HG02885 (cell line): Measurements from ENCODE around the gene PALM.

ENCODE experiments used
- ATAC-seq: cut with Tn5 transposase; IDR thresholded peaks from one replicate; pipeline ENCODE4 v1.9.1; 2021; ENCODE audit warnings: mild to moderate bottlenecking; ENCODE audit not compliant: unreplicated experiment, poor library complexity

PALM gene

DNA sequence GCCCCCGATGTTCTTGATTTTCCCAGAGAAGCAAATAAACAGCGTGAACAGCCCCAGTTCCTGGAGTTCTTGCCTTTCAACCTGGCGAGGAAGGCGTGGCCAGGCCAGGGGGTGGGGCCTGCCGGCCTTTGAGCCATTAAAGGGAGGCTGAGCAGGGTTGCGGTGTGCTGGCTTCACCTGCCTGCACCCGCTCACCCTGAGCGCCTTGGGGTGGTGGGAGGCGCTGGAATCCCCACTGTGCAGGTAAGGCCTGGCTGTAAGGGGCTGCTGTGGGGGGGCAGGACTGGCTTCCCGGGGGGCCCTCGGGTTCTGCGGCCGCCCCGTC, 39.5 kb downstream of the PALM start:
- no peak for ATAC-seq

DNA sequence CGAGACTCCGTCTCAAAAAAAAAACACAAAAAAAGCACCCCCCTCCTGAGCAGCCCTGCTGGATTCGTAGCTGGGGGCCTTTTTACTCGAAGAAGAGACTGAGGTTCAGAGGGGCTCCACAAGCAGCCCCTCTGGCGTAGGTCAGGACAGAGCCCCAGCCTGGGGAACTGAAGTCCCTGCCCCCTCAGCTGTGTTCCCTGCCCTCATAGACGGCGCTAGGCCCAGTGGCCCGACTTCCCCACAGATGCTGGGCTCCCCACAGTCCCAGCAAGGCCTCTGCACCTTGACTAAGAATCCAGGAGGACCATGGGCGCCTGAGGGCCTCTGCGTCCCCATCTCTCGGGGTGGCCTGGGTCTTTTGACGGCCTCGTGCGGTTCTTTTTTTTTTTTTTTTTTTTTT, 41.1 kb downstream of the PALM start:
- no peak for ATAC-seq

DNA sequence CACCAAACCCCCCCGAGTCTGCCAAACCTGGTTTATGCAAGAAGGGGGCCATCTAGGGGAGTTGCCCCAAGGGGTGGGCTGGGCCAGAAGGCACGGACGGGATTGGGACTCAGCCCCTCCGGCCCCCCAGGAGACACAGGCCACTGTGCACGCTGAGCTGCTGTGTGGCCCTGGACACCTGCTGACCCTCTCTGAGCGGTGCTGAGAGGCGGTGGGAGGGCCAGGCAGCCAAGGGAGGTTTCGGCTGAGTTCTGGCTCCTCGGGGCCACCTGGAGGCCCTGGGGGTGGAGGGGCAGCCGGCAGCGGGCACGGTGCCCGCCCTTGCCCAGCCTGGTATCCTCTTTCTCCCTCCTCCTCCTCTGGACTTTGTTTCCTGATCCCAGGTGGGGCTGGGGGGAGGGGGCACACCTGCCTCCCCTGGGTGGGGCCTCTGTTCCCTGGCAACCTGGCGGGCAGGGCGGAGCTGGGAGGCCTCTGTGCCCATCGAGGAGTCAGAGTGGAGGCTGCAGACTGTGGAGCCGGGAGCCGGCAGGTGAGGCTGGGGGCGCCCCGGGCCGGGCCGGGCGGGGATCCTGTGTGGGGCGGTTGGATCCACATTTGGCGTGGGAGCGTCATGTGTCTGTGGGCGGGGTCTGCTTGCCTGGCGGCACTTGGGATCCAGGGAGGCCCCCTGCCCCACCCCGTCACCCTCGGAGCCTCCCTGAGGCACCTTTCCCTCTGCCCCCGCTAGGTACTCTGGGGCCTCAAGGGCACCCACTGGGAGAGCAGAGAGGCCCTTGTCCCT, 42.1 kb downstream of the PALM start, which contains the start of gene MISP:
MISP (plus strand) TSS at position 473 of the 784 bp plus-strand sequence. CDS start 5,835 bp downstream, outside the sequence.
- no peak for ATAC-seq

DNA sequence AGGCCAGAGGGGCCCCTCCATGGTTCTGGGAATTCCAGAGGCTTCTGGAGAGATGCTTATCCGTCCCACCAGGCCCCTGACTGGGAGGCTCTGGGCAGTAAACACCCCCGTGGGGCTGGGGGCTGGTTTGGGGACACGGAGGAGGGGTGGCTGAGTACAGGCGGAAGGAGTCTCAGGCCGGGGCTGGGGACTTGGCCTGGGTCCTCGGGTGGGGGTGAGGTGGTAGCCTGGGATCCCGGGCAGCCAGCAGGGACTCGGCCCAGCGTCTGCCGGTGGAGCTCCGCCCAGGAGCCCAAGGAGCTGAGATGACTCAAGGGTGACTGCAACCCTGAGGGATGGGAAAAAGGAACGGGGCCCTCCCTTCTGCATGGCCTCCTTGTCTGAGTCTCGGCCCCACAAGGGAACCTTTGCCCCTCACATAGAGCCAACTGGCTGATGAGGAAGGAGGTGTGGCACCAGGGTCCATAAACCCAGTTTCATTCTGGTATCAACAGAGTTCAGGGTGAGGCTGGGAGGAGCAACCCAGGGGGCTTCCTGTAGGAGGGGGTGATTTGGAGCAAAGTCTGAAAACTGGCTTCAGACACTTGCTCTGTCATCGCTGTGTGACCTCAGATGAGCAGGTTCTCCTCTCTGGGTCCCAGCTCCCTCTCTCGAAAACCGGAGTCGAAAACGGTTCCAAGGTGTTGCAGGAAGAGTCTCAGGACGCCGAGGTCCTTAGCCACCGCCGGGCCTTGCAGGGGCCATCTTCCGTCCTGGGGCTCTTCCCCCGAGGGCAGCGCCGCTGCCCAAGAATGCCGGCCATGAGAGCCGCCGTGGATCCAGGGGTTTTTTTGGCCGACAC, 43.0 kb downstream of the PALM start:
- no peak for ATAC-seq

DNA sequence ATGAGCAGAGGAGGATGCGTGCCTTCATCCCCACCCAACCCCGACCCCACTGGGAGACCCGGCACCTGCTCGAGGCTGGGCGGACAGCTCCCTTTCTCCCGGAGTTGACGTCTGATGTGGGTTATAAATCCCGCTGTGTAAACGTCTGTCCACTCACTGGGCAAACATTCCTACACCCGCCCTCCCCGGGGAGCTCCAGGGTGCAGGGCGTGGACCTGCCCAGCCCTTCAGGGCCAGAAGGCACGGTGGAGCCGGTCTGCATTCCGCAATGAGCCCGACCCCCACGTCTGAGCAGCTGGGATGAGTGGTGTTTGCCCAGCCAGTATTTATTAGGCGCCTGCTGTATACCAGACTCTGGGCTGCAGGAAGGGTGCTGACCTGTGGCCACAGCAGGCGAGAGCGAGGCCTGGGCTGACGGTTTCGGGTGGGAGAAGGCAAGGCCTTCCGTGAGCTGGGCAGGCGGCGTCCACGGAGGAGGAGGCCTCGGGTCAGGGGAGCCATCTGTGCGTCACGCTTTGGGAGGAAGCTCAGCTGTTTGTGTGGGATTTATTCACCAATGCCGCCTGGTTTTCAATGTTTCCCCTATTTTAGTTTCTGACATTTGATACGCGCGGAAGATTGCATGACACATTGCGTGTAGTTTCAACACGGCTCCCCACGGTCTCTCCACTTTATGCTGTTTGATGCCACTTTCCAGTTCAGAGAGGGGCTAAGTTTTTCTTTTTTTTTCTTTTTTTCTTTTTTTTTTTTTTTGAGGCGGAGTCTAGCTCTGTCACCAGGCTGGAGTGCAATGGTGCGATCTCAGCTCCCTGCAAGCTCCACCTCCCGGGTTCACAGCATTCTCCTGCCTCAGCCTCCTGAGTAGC, 44.1 kb downstream of the PALM start:
- ATAC-seq: no peak

DNA sequence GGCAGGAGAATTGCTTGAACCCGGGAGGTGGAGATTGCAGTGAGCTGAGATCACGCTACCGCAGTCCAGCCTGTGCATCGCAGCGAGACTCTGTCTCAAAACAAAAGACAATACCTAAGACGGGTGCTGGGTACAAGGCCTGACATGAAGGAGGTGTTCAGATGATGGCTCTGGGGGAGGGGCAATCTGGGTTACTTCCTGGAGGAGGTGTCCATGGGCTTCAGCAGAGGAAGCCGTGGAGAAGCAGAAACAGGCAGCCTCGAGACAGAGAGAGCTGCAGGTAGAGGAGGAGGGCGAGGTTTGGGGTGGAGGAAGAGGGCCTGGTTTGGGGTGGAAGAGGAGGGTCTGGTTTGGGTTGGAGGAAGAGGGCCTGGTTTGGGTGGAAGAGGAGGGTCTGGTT, 45.8 kb downstream of the PALM start:
- no peak for ATAC-seq

DNA sequence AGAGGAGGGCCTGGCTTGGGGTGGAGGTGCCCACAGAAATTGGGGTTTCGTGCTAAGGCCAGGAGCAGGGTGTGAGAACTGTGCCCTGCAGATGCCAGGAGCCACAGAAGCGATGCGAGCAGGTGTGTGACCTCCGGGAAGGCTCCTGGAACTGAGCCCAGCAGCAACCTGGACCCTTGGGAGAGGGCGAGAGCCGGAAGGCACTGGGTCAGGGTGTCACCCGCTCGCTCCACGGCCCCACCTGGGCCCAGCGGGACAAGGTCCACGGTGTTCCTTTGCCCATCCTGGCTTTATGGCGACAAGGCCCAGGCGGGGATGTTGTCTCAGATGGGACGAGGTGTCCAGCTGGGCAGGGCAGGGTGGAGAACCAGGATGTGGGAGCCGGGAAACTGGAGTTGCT, 46.3 kb downstream of the PALM start:
- no peak for ATAC-seq

DNA sequence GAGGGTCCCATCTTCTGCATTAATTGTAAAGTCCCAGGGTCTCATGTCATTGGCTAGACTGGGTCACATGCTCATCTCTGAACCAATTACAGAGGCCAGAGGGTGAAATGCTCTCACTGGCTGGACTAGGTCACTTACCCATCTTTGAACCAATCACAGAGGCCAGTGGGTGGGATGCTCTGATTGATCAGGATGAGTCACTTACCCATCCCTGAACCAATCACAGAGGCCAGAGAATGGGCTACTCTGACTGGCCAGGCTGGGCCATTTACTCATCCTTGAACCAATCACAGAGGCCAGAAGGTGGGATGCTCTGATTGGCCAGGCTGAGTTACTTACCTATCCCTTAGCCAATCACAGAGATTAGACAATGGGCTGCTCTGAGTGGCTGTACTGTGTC, 47.5 kb downstream of the PALM start:
- ATAC-seq: no peak

DNA sequence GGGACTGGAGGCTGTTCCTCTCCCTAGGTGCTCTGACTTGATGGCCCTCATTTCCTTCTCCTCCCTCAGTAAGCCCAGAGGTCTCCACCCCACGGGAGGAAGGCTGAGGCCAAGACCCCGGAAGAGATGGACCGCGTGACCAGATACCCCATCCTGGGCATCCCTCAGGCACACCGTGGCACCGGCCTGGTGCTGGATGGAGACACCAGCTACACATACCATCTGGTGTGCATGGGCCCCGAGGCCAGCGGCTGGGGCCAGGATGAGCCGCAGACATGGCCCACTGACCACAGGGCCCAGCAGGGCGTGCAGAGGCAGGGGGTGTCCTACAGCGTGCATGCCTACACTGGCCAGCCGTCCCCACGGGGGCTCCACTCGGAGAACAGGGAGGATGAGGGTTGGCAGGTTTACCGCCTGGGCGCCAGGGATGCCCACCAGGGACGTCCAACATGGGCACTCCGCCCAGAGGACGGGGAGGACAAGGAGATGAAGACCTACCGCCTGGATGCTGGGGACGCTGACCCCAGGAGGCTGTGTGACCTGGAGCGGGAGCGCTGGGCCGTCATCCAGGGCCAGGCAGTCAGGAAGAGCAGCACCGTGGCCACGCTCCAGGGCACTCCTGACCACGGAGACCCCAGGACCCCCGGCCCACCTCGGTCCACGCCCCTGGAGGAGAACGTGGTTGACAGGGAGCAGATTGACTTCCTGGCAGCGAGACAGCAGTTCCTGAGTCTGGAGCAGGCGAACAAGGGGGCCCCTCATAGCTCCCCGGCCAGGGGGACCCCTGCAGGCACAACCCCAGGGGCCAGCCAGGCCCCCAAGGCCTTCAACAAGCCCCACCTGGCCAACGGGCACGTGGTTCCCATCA, 48.3 kb downstream of the PALM start:
- no peak for ATAC-seq

DNA sequence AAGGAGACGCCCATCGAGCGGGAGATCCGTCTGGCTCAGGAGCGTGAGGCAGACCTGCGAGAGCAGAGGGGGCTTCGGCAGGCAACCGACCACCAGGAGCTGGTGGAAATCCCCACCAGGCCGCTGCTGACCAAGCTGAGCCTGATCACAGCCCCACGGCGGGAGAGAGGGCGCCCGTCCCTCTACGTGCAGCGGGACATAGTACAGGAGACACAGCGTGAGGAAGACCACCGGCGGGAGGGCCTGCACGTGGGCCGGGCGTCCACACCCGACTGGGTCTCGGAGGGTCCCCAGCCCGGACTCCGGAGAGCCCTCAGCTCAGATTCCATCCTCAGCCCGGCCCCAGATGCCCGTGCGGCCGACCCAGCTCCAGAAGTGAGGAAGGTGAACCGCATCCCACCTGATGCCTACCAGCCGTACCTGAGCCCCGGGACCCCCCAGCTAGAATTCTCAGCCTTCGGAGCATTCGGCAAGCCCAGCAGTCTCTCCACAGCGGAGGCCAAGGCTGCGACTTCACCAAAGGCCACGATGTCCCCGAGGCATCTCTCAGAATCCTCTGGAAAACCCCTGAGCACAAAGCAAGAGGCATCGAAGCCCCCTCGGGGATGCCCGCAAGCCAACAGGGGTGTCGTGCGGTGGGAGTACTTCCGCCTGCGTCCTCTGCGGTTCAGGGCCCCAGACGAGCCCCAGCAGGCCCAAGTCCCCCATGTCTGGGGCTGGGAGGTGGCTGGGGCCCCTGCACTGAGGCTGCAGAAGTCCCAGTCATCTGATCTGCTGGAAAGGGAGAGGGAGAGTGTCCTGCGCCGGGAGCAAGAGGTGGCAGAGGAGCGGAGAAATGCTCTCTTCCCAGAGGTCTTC, 49.3 kb downstream of the PALM start:
- no peak for ATAC-seq

DNA sequence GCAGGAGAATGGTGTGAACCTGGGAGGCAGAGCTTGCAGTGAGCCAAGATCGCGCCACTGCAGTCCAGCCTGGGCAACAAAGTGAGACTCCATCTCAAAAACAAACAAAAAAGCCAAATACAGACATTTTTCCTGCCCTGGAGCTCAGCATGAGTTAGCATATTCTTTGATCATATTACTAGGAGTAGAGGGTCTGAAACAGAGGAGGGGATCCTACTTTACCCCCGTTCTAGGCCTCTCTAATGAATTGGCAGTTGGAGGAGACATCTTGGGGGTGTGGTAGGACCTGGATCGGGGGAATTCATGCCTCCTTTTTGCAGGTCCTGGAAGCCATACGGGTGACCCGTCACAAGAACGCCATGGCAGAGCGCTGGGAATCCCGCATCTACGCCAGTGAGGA, 54.4 kb downstream of the PALM start:
- ATAC-seq: no peak

DNA sequence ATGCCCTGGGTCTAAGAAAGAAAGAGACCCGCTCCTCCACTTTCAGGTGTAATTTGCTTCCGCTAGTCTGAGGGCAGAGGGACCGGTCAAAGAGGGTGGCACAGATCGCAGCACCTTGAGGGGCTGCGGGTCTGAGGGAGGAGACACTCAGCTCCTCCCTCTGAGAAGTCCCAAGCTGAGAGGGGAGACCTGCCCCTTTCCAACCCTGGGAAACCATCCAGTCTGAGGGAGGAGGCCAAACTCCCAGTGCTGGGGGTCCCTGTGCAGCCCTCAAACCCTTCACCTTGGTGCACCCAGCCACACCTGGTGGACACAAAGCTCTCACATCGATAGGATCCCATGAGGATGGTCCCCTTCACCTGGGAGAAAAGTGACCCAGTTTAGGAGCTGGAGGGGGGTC, 55.1 kb downstream of the PALM start:
- ATAC-seq: no peak

DNA sequence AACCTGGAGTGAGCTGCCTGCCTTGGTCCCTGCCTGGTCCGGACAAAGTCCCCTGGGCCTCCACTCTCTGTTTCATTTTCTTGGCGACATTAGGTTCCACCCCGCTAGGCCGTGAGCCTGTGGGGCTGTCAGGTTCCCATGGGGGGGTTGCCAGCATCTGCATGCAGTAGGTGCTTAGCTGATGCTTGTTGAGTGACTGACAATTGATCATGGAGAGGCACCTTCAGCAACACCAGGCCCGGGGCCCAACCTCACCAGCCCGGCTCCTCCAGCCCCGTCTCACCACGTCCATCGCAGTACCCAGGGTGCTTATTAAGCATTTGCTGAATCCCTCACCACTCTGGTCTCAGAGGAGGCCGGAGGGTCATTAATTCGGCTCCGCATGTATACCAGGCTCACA, 55.6 kb downstream of the PALM start:
- ATAC-seq: no peak

DNA sequence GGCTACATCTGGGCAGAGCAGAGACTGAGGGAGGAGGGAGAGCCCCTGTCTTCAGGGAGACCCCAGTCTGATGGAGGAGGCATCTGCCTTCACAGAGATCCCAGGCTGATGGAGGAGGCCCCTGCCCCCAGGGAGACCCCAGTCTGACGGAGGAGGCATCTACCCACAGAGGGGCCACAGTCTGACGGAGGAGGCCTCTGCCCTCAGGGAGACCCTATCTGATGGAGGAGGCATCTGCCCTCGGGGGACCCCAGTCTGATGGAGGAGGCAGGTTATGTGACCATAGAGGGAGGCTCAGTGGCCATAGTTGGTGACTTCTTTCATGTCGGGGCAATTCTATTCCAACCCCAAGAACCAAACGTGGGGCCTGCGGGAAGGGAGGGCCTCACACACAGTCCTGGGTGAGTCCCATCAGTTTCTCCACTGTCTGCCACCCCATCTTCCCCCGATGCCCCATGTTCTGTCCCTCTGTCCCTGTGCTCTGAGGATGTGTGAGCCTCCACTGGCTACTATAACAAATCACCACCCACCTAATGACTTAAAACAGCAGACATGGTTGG, 56.5 kb downstream of the PALM start:
- no peak for ATAC-seq

DNA sequence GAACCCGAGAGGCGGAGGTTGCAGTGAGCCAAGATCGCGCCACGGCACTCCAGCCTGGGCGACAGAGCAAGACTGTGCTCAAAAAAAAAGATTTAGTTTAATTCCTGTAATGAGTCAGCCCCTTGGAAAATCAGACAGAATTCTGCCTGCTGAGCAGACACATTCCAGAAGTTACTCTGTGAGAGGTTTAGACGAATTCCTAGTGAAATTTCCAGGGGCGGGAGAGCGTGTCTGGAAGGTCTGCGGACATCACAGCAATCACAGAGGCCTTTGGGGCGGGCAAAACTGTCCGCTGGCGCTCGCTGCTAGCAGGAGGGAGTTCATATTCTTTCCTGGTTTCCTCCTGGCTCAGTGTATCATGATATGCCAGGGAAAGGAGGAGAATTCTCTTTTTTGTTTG, 59.7 kb downstream of the PALM start:
- ATAC-seq: no peak

DNA sequence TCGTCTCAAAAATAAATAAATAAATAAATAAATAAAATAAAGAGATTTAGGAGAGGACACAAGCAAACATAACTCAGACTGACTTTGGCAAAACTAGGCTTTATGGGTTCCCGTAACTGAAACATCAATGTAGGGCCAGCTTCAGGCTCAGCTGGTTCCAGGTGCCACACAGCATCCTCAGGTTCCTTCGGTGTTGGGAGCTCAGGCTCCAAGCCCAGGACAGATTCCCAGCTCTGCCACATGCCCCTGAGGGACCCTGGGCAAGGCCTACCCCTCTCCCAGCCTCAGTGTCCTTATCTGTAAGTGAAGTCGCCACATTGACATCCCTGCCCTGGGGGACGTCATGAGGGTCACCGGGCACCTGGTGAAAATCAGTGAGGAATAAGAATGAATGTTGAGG, 60.9 kb downstream of the PALM start:
- ATAC-seq: no peak

DNA sequence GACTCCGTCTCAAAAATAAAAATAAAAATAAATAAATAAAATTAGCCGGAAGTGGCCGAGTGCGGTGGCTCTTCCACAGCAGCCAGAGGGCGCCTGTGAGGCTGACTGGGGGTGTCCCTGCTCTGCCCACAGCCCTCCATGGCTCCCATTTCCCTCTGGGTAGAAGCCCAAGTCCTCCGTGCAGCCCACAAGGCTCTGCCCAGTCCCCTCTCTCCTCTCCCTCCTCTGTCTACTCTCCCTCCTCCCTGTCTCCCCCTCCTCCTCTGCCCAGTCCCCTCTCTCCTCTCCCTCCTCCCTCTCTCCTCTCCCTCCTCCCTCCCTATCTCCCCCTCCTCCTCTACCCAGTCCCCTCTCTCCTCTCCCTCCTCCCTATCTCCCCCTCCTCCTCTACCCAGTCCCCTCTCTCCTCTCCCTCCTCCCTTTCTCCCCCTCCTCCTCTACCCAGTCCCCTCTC, 62.6 kb downstream of the PALM start:
- ATAC-seq: no peak

DNA sequence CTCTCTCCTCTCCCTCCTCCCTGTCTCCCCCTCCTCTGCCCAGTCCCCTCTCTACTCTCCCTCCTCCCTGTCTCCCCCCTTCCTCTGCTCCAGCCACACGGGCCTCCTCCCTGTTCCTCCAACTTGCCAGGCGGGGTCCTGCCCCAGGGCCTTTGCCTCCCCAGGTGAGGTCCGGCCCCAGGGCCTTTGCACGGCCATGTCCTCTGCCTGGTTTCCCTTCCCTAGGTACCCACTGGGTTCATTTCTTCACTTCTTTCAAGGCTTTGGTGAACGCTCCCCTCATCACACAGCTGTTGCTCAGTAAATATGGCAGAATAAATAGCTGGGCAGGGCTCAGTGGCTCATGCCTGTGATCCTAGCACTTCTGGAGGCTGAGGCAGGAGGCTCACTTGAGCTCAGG, 63.3 kb downstream of the PALM start:
- no peak for ATAC-seq
